Limb (tissue), 2 donors: Measurements from ENCODE around the gene RASSF9.

Experiments used
- DNase-seq, 2 donors: peaks; one replicate each; pipeline ENCODE4 v3.0.0-alpha.2; 2016; ENCODE audit errors: extremely low spot score in 2 of 2

RASSF9 gene

DNA sequence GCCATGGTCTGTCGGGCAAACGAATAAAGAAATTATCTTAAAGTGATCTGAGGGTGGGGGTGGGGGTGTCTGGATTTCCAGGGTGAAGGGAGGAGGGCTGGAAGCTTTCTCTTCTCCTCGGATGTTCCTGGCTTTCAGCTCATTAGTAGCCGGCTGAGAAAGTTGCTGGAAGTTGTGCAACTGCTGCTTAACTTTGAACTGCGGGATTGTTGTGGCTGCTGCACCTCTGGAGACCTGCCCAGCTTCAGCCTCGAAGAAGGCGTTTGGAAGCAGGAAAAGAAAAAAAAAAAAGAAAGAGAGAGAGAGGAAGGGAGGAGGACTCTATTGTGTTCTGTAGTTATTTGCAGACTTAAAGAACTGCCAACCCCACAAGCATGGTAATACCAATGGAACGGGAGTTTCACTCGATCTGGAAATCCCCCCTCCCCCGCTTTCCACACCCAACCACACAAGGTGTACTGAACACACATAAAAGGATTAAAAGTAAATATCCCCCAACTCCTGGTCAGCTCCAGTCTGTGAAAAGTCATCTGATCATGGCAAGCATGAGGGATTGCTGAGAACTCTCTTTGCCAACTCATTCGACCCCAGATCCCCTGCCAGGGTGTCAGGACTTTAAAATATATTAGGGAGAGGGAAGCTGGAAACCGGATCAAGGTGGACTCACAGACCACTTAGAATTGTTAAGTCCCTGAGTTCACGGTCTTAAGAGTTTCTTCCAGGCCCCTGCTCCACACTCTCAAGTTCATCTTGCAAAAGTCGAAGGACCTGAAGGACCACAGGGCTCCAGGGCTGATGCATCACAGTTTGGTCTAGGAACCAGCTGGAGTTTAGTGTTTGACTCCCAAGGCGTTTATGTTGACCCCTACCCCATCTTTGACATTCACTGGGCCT is at the start of gene RASSF9:
TSS of gene RASSF9 (minus strand) at position 213 of the 894 bp plus-strand sequence. CDS start at position 5, 208 bp downstream.
- peak in 1 of 2 donors; percentile 45 for DNase-seq

DNA sequence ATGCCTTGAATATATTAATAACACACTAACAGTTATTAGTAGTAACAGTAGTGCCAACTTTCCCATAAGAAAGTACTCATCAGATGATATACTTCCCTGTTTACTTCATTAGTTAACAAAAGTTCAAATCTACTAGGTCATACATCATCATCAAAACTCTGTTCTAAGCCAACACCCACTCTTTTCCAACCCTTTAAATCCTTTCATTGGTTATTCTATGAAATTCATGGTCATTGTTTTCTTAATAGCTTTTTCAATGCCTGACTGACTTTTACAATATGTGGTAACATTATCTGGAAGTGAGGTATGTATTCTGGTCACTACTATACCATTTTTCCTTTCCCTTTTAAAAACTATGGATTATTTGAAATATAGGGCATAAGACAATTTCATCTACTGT is 47.6 kb upstream of the RASSF9 start:
- DNase-seq: no peak

DNA sequence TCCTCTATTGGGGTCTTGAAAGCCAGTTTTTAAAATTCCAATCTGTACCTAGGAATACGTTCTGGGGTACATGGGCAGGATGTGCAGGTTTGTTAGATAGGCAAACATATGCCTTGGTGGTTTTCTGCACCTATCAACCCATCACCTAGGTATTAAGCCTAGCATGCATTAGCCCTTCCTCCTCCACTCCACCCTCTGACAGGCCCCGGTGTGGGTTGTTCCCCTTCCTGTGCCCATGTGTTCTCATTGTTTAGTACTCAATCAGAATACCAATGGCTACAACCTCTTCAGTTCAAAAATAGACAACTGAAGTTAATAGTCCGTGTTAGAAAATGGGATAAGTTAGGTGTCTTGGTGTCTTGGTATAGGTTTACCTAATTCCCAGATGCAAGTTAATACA is 41.2 kb upstream of the RASSF9 start:
- DNase-seq: no peak

DNA sequence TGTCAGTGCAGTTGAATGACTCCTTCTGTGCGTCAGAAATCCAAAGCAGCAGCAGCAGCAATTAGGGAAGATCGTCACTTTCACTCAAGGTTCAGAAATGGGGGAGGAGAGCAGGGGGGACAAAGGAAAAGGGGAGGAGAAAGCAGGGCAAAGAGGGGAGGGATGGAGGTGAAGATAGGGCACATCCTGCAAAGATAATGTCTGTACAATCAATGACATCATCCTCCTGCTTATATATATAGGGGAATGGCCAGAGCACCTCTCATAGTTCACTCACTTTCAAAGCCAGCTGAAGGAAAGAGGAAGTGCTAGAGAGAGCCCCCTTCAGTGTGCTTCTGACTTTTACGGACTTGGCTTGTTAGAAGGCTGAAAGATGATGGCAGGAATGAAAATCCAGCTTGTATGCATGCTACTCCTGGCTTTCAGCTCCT is 37.8 kb upstream of the RASSF9 start, which contains the start of gene NTS:
TSS of gene NTS (plus strand) at position 265 of the 431 bp plus-strand sequence. CDS start at position 374, 109 bp downstream.
- DNase-seq: no peak

DNA sequence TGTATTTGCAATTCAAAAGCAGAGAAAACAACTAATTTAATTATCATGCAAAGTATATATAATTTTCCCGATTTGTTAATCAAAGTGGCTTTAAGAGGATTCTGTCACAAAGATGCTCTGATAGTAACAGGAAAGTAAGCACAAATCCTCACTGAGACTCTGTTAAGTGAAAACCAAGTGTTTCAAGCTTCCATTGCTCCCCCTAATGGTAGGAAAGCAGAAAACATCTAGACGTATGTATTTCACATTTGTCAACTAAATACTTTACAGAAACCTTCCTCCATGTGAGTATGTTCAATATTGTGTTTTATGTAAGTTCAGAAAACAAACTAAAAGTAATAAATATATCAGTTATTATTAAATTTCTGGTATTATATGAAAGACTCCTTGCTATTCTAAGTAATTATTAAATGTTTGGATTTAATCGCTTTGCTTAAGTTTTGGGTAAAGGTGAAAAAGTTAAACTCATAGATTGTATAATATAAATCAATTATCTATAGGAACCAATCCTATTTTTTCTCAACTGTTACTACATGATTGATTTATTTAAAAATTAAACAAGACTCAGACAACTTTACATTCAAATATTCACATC is 36.4 kb upstream of the RASSF9 start:
- DNase-seq: peak in 1 of 2 donors; percentile 77

DNA sequence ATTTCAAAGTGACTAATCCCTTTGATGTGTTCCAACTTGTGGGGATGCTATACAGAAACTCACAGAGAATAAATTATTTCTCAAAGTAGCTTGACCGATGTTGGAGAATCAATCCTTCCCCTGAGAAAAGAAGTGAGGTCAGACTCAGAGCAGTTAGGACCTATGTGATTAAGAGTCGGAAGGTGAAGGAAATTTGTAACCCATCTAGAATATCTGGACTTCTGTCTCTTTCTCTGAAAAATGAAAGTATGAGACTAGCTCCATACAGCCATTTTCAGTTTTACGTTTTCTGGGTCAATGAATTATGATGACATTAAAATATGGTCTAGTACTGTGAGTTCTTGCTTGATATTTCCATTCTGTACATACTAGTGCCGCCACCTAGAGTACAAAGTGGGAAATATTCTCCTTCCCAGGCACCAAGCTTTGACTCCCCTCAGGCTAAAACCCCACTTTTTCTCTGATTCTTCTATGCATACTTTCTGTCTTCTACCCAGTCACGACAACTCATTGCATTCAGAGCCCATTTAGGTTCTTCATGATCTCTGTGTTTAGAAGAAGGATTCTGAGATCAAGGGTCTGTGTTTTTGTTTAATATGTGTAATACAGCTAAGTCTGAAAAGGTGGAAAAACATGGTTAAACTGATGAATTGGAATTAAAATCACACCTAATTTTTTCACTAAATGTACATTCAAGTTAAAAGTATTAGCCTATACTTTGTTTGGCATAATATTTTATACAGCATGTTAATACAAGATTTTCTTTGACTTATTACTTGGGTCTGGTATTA is 31.0 kb upstream of the RASSF9 start:
- peak in 1 of 2 donors; percentile 78 for DNase-seq

DNA sequence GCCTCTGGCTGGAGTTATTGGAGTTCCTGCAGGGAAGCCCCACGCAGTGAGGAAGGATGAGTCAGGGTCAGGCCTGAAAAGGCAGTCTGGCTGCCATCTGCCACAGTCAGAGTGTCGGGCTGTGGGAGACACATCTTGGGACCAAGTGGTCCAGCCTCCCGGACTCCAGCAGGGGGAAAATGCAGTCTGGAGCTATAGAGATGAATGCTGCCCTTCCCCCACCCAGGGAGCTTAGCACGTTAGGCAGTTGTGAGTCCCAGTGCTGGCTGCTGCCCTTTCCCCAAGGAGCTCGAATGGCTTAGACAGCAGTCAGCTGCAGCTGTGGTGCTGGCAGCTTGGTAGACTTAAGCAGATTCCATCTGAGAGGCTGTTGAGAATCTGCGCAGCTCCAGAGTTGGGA is 29.7 kb upstream of the RASSF9 start:
- no peak for DNase-seq

DNA sequence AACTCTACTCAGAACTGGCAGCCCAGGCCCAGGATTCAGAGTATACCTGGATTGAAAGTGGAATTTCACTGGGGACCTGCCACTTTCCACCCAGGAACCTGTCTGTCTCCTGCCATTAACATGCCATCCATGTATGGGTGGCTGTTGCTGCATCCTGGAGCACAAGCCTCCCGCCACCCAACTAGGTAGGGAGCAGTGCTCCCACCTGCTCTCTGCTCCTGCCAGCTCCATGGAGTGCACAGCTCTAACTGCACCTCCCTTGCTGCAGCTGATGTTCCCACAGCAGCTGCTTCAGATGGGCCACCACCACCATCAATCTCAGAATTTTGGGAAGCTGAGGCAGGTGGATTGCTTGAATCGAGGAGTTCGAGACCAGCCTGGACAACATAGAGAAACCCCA is 20.8 kb upstream of the RASSF9 start:
- no peak for DNase-seq

DNA sequence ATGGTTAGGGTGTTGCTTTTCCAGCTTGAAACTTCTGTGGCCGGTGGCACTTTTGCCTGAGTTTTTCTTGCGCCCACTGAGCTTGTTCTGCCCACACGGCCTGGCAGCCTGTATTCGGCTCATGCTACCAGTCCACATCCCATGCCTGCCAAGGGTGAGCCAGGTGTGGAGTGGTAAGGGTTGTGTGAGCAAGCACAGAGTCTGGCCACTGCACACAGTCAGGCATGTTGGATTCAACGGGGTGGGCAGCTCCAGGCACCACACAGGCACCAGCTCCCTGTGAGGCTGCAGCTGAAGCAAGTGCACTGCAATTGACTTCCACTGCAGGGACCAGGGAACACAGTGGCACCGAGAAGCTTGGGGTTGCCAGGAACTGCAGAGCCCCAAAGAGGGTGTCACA is 19.1 kb upstream of the RASSF9 start:
- DNase-seq: no peak

DNA sequence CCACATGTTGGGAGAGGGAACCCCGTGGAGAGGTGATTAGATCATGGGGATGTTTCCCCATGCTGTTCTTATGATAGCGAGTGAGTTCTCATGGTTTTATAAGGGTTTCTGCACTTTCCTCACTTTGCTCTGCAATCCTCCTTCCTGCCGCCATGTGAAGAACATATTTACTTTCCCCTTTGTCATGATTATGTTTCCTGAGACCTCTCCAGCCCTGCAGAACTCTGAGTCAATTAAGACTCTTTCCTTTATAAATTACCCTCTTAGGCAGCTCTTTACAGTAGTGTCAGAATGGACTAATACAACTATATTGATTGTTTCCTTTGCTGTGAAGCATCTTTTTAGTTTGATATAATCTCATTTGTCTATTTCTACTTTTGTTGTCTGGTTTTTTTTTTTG is 13.1 kb upstream of the RASSF9 start:
- DNase-seq: no peak

DNA sequence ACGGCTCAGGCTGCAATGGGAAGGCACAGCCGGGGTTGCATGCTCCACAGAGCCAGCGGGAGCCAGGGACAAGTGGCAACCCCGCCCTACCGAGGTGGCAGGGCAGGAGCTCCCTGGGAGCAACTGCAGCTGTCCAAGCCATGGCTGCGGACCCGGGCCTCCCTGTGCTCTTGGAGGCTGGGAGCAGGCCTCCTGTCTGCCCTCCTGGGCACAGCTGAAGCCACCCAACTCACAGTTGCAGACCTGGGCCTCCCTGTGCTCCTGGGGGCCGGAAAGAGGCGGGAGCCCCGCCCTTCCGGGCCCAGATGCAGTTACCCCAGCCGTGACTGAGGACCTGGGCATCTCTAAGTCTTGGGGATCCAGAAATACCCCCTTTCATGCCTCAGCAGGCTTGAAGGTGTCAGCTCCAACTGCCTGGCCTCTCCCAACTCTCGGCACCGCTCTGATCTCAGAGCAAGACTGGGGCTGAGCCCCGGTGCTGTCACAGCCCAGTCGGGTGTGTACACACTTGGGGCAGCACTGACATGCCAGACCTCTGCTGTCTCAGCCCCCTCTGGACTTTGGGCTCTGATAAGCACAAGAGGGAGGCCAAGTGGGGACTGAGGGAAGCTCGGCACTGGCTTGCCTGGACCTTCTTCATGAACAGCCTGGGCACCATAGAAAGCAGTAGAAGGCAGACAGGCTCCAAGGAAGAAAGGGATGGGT is 7.5 kb upstream of the RASSF9 start:
- DNase-seq: no peak

DNA sequence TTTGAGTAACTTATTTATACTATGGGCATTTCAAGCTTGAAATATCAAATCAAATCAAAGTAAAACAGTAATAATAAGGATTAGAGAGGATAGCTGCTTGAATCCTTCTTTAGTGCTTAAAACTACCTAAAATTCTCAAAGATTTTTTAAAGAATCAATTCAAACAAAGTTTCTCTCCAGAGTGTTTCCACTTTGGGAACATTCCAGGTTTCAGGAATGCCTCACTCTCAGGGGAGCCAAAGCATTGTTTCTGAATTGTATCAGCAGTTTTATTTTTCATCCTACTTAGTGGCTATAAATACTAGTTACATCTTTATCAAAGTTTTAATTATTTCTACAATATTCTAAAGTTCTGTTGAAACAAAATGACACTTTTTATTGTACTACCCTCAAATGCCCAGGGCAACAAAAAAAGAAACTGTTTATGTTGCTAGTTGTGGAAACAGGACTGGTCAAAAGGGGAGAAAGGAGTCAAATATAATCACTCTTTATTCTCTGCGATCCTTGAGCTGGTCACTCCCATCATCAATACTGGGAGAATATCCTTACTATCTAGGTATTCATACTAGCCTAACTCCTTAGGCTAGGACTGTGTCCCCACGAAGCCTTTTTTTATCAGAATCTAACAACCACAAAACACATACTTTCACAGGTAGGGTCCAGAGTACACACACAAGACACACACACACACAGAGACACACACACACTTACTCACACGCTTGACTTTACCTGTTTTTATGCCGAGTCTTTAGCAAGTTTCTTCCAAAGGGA is 598 bp downstream of the RASSF9 start:
- peak in 1 of 2 donors; percentile 4 for DNase-seq

DNA sequence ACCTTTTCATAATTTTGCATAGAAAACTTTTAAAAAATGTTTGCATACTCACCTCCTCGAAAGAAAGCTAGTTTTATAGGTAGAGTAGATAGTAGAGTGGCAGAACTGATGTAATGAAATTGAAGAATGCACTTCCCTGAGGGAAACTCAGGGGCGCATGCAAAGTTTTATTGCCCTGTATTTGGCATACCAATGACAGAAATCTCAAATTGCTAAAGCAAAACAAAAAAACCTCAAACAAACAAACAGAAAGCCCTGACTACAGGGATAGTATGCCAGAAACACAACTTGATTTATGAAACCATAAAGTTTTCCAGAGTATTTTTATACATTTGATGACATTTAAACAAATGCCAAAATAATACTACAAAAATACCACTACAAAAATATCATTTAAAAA is 1.8 kb downstream of the RASSF9 start:
- no peak for DNase-seq

DNA sequence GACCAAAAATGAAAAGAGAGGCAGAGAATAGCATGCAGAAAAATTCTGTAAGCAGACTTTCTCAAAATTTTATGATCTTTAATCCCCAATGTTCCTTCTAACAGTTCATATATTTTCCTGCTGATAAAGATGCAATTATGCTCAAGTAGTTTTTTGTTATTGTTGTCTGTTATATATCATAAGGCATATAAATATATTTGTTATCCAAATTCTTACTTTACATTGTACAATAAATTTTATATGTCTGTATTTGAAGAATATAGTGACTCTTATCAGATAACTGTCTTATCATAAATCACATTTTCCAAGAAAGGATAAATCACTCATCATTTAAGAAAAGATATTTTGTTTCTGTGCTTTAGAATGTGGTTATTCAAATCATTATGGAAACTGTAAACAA is 2.6 kb downstream of the RASSF9 start:
- no peak for DNase-seq

DNA sequence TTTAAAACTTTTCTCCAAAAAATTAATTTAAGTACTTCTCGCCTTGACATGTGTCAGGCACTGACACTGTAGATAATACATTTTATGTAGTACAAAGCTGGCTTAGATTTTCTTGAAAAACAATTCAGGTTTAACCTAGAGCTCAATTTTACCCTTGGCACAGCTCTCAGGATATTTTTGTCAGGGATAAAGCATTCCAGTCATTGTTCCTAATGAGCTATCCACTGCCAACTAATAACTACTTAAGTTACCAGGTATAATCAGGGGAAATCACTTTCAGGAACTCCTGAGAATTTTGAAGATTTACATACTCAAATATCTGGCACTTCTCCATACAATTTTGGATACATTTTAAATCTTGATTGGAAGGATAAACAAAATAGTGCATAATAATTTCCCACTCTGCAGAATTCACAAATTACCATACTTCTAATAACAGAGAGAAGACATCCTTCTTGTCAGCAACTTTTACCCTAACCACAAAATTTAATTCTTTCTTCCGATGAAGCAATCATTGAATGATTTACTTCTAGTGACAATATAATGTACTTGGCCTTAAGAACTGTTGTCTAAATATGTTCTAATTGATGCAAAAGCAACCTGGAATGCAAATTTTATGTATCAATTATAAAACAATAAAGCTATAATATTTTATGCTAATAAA is 4.8 kb downstream of the RASSF9 start:
- DNase-seq: no peak

DNA sequence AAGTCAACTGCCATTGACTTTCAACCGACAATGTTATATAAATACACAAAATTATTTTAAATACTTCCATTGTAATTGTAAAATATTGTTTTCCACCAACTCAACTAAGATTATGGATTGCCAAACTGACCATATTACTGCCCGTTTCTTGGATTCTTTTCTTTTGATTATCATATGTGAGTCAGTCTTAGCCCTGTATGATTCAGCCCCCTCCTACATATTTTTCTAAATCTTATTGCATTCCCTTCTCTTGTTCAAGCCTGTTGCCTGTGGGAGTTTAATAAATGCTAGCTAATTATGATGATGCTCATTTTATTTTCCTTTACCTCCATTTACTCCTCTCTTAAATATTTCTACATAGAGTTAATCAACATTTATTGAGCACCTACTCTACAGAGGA is 6.8 kb downstream of the RASSF9 start:
- DNase-seq: no peak

DNA sequence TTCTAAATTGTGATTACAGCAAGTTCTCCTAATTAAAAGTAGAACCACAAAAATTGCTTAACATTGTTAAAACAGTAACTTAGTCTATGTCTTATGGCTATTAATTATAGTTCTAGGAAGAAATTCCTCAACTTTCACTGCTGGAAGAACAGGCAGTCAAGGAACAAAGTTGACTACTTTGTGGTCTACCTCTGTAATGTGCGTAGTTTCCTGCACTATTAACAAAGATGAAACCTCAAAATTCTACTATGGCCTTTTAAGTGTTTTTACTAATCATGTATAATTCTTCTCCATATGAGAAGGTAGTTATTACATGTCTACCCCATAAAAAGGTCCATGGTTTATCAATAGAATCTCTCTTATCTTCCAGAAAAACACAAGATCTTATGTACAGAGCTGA is 7.6 kb downstream of the RASSF9 start:
- no peak for DNase-seq

DNA sequence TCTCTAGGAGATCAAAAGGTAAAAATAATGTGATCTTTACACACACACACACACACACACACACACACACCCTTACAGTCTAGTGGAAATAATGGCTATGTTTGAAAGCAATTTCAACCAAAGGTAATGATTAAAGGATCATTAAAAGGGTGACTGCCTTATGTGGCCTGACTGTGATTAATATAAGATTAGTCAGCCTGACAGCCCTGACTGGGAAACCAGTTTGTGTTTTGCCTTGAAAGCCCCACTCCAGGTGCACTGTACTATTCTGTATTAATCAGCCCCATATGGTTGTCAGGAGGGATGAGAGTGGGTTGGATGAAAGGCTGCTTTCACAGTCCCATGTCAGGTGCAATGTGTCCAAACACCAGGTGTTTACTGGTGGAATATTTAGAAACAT is 10.5 kb downstream of the RASSF9 start:
- DNase-seq: no peak

DNA sequence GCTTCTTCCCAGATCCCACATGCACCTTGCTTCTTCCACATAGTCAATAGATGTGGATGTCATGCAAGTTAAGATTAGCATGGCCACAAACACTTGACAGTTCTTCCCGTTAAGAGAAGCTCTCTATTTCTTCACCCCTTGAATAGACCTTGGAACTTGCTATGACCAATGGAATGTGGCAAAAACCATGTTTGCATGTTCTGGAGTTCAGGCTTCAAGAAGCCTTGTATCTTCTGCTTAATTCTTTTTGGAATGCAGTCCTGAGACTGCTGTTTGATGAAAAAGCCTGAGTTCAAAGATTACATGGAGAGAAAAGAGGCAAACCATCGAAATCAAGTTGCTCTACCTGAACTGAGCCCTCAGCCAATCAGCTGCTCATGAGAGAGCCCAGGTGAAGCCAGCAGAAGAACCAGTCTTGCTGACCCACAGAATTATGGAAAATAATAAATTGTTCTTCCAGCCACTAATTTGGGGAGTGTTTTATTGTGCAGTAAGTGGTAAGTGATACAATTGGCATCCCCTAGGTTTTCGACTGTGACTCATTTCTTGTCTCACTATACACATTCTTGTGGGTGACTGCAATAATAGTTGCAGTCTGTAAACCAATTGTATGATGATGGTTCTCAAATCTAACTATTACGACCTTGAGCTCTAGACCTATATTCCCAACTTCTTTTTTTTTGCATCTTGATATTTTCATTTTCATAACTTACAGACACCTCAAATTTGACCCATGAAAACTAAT is 12.6 kb downstream of the RASSF9 start:
- DNase-seq: no peak
